ENCODE measurements around the gene TMEM256. TPM values are rescaled to one million over a fixed set of nuclear protein-coding genes. Genes with fewer than 3 reads are reported as not detected.

TMEM256 gene
- total RNA-seq, 1 donor from 2014 or later, result 118 TPM

- Histone ChIP-seq H3K4me1 (peaks cover 37% of the 10 kb centered on the region), H3K9me3 (no peaks in the 10 kb centered on the region), H3K27me3 (no peaks in the 10 kb centered on the region), H3K4me3 (no peak overlapping the region), H3K27ac (peak overlapping the region; percentile 96), H3K36me3 (no peaks in the 10 kb centered on the region)
- TF ChIP-seq POLR2AphosphoS5 (IDR thresholded peaks at IDR 0.05; ENCODE audit: insufficient read depth in 1 of 2, low read depth in 1 of 2) (no peak), CTCF (IDR thresholded peaks at IDR 0.05) (no peak), POLR2A (IDR thresholded peaks at IDR 0.05) (no peak)
- no peak for DNase-seq (ENCODE audit: extremely low spot score in 2 of 2)
- intact Hi-C loops (cut with DNase I), result loop anchor here (10.0 kb wide), 1 partner anchor 207 kb away; the partner anchor contains the start of gene SENP3
These were observed 46.5 kb downstream of the TMEM256 start for GRCh38 chr17:7357381-7357780.

GRCh38 chr17:7356756-7357155 lies 47.1 kb downstream of the TMEM256 start:
- no peak for DNase-seq (ENCODE audit: extremely low spot score in 2 of 2)
- intact Hi-C loops (cut with DNase I), result loop anchor here (10.0 kb wide), 1 partner anchor 208 kb away; the partner anchor contains the start of gene SENP3
- Histone ChIP-seq H3K4me3 (no peak overlapping the region), H3K27me3 (no peaks in the 10 kb centered on the region), H3K36me3 (no peaks in the 10 kb centered on the region), H3K4me1 (peaks cover 37% of the 10 kb centered on the region), H3K27ac (peak overlapping the region; percentile 96), H3K9me3 (no peaks in the 10 kb centered on the region)
- TF ChIP-seq CTCF (IDR thresholded peaks at IDR 0.05), result no peak
- no peak for TF ChIP-seq POLR2AphosphoS5 (IDR thresholded peaks at IDR 0.05; ENCODE audit: insufficient read depth in 1 of 2, low read depth in 1 of 2)
- no peak for TF ChIP-seq POLR2A (IDR thresholded peaks at IDR 0.05)

GRCh38 chr17:7356072-7356549 lies 47.8 kb downstream of the TMEM256 start:
- H3K4me1 ChIP-seq, result peaks cover 37% of the 10 kb centered on the region
- TF ChIP-seq POLR2AphosphoS5 (IDR thresholded peaks at IDR 0.05; ENCODE audit: insufficient read depth in 1 of 2, low read depth in 1 of 2) (peak; percentile 31 to 34), CTCF (IDR thresholded peaks at IDR 0.05) (peak; percentile 75 to 85 (median 76)), POLR2A (IDR thresholded peaks at IDR 0.05) (no peak)
- no peak for DNase-seq (ENCODE audit: extremely low spot score in 2 of 2)
- H3K9me3 ChIP-seq, result no peaks in the 10 kb centered on the region
- peak overlapping the region; percentile 96 for H3K27ac ChIP-seq
- no peaks in the 10 kb centered on the region for H3K36me3 ChIP-seq
- intact Hi-C loops (cut with DNase I), result loop anchor here (10.0 kb wide), 1 partner anchor 209 kb away; the partner anchor contains the start of gene SENP3
- no peaks in the 10 kb centered on the region for H3K27me3 ChIP-seq
- peak overlapping the region; percentile 0 to 12 for H3K4me3 ChIP-seq

- peaks cover 37% of the 10 kb centered on the region for H3K4me1 ChIP-seq
- no peak for DNase-seq (ENCODE audit: extremely low spot score in 2 of 2)
- H3K27me3 ChIP-seq, result no peaks in the 10 kb centered on the region
- H3K9me3 ChIP-seq, result no peaks in the 10 kb centered on the region
- H3K27ac ChIP-seq, result peak overlapping the region; percentile 96
- TF ChIP-seq CTCF (IDR thresholded peaks at IDR 0.05) (no peak), POLR2AphosphoS5 (IDR thresholded peaks at IDR 0.05; ENCODE audit: insufficient read depth in 1 of 2, low read depth in 1 of 2) (no peak), POLR2A (IDR thresholded peaks at IDR 0.05) (no peak)
- no peaks in the 10 kb centered on the region for H3K36me3 ChIP-seq
- intact Hi-C loops (cut with DNase I), result loop anchor here (10.0 kb wide), 1 partner anchor 209 kb away; the partner anchor contains the start of gene SENP3
- peak overlapping the region in 1 of 2 donors; percentile 12 for H3K4me3 ChIP-seq
These were observed 48.3 kb downstream of the TMEM256 start for GRCh38 chr17:7355573-7355972.

- Histone ChIP-seq H3K4me1 (peaks cover 38% of the 10 kb centered on the region), H3K9me3 (no peaks in the 10 kb centered on the region), H3K27me3 (no peaks in the 10 kb centered on the region), H3K36me3 (no peaks in the 10 kb centered on the region), H3K4me3 (peak within 1 kb of the TSS; percentile 12 to 87), H3K27ac (peak within 1 kb of the TSS; percentile 96)
- TF ChIP-seq POLR2AphosphoS5 (IDR thresholded peaks at IDR 0.05; ENCODE audit: insufficient read depth in 1 of 2, low read depth in 1 of 2), result peak in 1 of 2 donors; percentile 24
- TF ChIP-seq POLR2A (IDR thresholded peaks at IDR 0.05), result no peak
- no peak for DNase-seq (ENCODE audit: extremely low spot score in 2 of 2)
- intact Hi-C loops (cut with DNase I), result loop anchor here (10.0 kb wide), 1 partner anchor 210 kb away; the partner anchor contains the start of gene SENP3
These were observed 48.8 kb downstream of the TMEM256 start, which contains the start of gene TMEM95 for GRCh38 chr17:7355053-7355452. TSS of gene TMEM95 (plus strand) at chr17:7355156. CDS start at chr17:7355205, 49 bp downstream.
